Measurements from ENCODE around the gene TIE1. TPM values are rescaled to one million over a fixed set of nuclear protein-coding genes. Genes with fewer than 3 reads are reported as not detected.

Gene TIE1
- total RNA-seq, 2 experiments from 2014 or later: not detected

DNA sequence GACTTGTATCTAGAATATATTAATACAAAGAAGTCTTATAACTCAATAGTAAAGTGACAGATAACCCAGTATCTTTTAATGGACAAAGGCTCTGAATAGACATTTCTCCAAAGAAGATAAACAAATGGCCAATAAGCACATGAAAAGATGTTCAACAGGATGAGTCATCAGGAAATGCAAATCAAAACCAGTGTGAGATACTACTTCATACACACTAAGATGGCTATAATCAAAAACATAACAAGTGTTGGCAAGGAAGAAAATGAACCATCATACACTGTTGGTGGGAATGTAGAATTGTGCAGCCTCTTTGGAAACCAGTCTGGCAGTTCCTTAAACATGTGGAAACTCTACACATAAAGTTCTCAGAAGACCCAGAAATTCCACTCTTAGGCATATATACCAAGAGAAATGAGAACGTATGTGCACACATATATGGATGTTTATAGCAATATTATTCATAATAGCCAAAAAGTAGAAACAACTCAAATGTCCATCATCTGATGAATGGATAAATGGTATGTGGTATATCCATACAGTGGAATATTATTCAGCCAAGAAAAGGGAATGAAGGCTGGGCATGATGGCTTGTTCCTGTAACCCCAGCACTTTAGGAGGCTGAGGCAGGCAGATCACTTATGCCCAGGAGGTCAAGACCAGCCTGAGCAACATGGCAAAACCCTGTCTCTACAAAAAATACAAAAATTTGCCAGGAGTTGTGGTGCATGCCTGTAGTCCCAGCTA, 26.9 kb downstream of the TIE1 start:
- ChIA-PET POLR2A (no interaction called here), CTCF (no interaction called here)
- no peaks in the 10 kb centered on the region for H3K36me3 Mint-ChIP-seq (ENCODE audit: low read depth)
- peaks cover 22% of the 10 kb centered on the region for H3K9me3 Mint-ChIP-seq
- H3K27ac Mint-ChIP-seq: no peak overlapping the region
- H3K4me1 Mint-ChIP-seq: peaks cover 24% of the 10 kb centered on the region
- H3K4me3 Mint-ChIP-seq: no peak overlapping the region
- no peak for DNase-seq
- no peaks in the 10 kb centered on the region for H3K27me3 Mint-ChIP-seq

- no peak overlapping the region for H3K4me3 Mint-ChIP-seq
- no peaks in the 10 kb centered on the region for H3K27me3 Mint-ChIP-seq
- ChIA-PET CTCF (no interaction called here), POLR2A (interaction anchor here (0.7 kb wide), 1 partner anchor 337 kb away, joined by 4 read pairs; no protein-coding TSS in a partner anchor)
- H3K27ac Mint-ChIP-seq: no peak overlapping the region
- H3K36me3 Mint-ChIP-seq (ENCODE audit: low read depth): no peaks in the 10 kb centered on the region
- H3K4me1 Mint-ChIP-seq: peaks cover 20% of the 10 kb centered on the region
- H3K9me3 Mint-ChIP-seq: peaks cover 16% of the 10 kb centered on the region
- DNase-seq: no peak
Observed at GRCh38 chr1:43329995-43330751, 29.4 kb downstream of the TIE1 start.

DNA sequence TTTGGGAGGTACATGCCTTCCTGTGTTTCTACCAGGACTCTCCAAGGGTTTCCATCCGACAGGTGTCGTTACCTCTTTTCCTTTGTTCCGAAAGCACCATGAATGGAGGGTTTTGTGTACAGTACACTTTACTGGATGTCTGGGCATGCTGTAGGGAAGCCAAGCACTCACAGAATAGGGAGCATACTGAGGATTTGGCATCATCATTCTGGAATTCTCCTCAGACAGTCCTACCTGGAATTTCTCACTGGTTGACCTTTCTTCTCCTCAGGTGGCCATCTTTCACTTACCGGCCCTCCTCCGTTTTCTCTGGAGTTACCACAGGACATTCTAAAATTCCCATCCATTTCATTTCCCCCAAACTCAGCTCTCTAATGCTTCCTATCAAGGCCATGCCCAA, 30.9 kb downstream of the TIE1 start:
- H3K4me1 Mint-ChIP-seq: peaks cover 20% of the 10 kb centered on the region
- no peaks in the 10 kb centered on the region for H3K36me3 Mint-ChIP-seq (ENCODE audit: low read depth)
- H3K9me3 Mint-ChIP-seq: peaks cover 10% of the 10 kb centered on the region
- no peak overlapping the region for H3K27ac Mint-ChIP-seq
- no peak overlapping the region for H3K4me3 Mint-ChIP-seq
- H3K27me3 Mint-ChIP-seq: no peaks in the 10 kb centered on the region
- no peak for DNase-seq
- POLR2A ChIA-PET: interaction anchor here (0.6 kb wide), 1 partner anchor 63 kb away, joined by 4 read pairs; no protein-coding TSS in a partner anchor
- CTCF ChIA-PET: no interaction called here

GRCh38 chr1:43334453-43335205, 33.8 kb downstream of the TIE1 start:
- ChIA-PET POLR2A (no interaction called here), CTCF (interaction anchor here (1.2 kb wide), 1 partner anchor 29 kb away, joined by 3 read pairs; no protein-coding TSS in a partner anchor)
- Mint-ChIP-seq H3K4me3 (no peak overlapping the region), H3K36me3 (ENCODE audit: low read depth) (no peaks in the 10 kb centered on the region), H3K9me3 (no peaks in the 10 kb centered on the region), H3K27me3 (no peaks in the 10 kb centered on the region), H3K27ac (no peak overlapping the region), H3K4me1 (peaks cover 9% of the 10 kb centered on the region)
- DNase-seq: no peak

DNA sequence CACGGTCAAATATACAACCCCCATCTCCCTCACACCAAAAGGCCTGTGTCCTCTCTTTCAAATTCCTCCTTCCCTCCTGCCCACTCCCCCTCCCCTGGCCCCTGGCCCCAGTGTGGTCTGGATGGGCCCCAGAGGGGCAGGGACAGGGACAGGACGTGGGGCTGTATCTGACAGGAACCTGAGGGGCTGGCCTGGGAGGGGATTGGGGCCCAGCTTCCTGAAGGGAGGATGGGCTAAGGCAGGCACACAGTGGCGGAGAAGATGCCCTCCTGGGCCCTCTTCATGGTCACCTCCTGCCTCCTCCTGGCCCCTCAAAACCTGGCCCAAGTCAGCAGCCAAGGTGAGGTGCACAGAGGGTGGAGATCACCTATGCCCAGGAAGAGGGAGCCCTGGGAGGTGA, 36.8 kb downstream of the TIE1 start, which contains the start of gene MPL:
TSS of gene MPL (plus strand) at position 231 of the 400 bp plus-strand sequence. CDS start at position 262, 31 bp downstream.
- CTCF ChIA-PET: no interaction called here

GRCh38 chr1:43338001-43338400, 37.2 kb downstream of the TIE1 start:
- ChIA-PET POLR2A (no interaction called here), CTCF (no interaction called here)
- Mint-ChIP-seq H3K4me1 (no peaks in the 10 kb centered on the region), H3K27ac (no peak overlapping the region), H3K27me3 (no peaks in the 10 kb centered on the region), H3K9me3 (no peaks in the 10 kb centered on the region), H3K36me3 (ENCODE audit: low read depth) (no peaks in the 10 kb centered on the region), H3K4me3 (no peak overlapping the region)
- DNase-seq: no peak

More for the DNA sequence above, 36.8 kb downstream of the TIE1 start, which contains the start of gene MPL:
- POLR2A ChIA-PET: no interaction called here
- H3K36me3 Mint-ChIP-seq (ENCODE audit: low read depth): no peaks in the 10 kb centered on the region
- no peaks in the 10 kb centered on the region for H3K4me1 Mint-ChIP-seq
- H3K27ac Mint-ChIP-seq: no peak within 1 kb of the TSS
- H3K27me3 Mint-ChIP-seq: no peaks in the 10 kb centered on the region
- H3K4me3 Mint-ChIP-seq: no peak within 1 kb of the TSS
- DNase-seq: no peak
- H3K9me3 Mint-ChIP-seq: no peaks in the 10 kb centered on the region

- Mint-ChIP-seq H3K4me3 (no peak overlapping the region), H3K9me3 (no peaks in the 10 kb centered on the region), H3K36me3 (ENCODE audit: low read depth) (no peaks in the 10 kb centered on the region), H3K27me3 (no peaks in the 10 kb centered on the region), H3K27ac (no peak overlapping the region), H3K4me1 (no peaks in the 10 kb centered on the region)
- no peak for DNase-seq
- ChIA-PET CTCF (interaction anchor here (0.7 to 1.0 kb wide), 3 partner anchors 11 to 18 kb away, joined by 3 read pairs; no protein-coding TSS in a partner anchor), POLR2A (no interaction called here)
Observed at GRCh38 chr1:43339584-43340232, 38.9 kb downstream of the TIE1 start.

DNA sequence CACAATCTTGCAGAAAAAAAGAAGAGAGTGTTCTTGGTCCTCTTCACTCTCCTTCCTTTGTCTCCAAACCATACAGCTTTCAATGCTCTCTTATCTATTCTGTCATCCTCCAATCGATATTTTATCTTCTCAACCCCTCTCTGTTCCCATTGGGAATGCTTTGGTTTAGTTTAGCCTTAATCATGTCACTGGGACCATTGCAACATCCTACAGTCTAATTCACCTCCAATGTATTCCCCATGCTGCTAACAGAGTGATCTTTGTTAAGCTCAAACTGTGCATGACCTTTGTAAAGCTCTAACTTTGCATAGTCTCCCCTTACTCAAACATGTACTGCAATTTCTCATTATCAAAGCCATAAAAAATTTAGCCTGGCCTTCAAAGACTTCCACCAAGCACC, 39.8 kb downstream of the TIE1 start:
- no peaks in the 10 kb centered on the region for H3K27me3 Mint-ChIP-seq
- ChIA-PET POLR2A (no interaction called here), CTCF (interaction anchor here (0.7 to 1.0 kb wide), 2 partner anchors 17 kb away, joined by 3 read pairs; no protein-coding TSS in a partner anchor)
- H3K4me3 Mint-ChIP-seq: no peak overlapping the region
- no peaks in the 10 kb centered on the region for H3K4me1 Mint-ChIP-seq
- no peaks in the 10 kb centered on the region for H3K9me3 Mint-ChIP-seq
- H3K27ac Mint-ChIP-seq: no peak overlapping the region
- no peaks in the 10 kb centered on the region for H3K36me3 Mint-ChIP-seq (ENCODE audit: low read depth)
- no peak for DNase-seq

- ChIA-PET POLR2A (no interaction called here), CTCF (no interaction called here)
- H3K9me3 Mint-ChIP-seq: no peaks in the 10 kb centered on the region
- peaks cover 2% of the 10 kb centered on the region for H3K4me1 Mint-ChIP-seq
- no peaks in the 10 kb centered on the region for H3K36me3 Mint-ChIP-seq (ENCODE audit: low read depth)
- no peak overlapping the region for H3K4me3 Mint-ChIP-seq
- H3K27me3 Mint-ChIP-seq: no peaks in the 10 kb centered on the region
- no peak for DNase-seq
- no peak overlapping the region for H3K27ac Mint-ChIP-seq
Observed at GRCh38 chr1:43344267-43344850, 43.6 kb downstream of the TIE1 start.

DNA sequence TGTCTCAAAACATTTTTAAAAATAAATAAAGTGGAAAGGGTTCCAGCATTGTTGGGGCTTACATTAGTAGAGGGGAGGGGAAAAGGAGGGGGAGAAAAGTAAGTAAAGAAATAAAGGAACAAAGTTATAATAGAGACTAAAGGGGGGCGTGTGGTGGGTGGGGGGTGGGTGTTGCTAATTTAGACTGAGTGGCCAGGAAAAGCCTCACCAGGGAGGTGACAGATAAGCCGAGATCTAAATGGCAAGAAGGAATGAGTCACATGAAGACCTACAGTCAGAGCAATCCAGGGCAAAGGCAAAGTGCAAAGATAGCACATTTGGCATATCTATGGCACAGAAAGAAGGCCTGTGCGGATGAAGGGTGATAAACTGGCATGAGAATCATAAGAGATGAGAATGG, 44.3 kb downstream of the TIE1 start:
- peaks cover 9% of the 10 kb centered on the region for H3K4me1 Mint-ChIP-seq
- CTCF ChIA-PET: no interaction called here
- no peaks in the 10 kb centered on the region for H3K27me3 Mint-ChIP-seq
- DNase-seq: no peak
- no peak overlapping the region for H3K4me3 Mint-ChIP-seq
- no peaks in the 10 kb centered on the region for H3K36me3 Mint-ChIP-seq (ENCODE audit: low read depth)
- POLR2A ChIA-PET: no interaction called here
- no peak overlapping the region for H3K27ac Mint-ChIP-seq
- no peaks in the 10 kb centered on the region for H3K9me3 Mint-ChIP-seq

DNA sequence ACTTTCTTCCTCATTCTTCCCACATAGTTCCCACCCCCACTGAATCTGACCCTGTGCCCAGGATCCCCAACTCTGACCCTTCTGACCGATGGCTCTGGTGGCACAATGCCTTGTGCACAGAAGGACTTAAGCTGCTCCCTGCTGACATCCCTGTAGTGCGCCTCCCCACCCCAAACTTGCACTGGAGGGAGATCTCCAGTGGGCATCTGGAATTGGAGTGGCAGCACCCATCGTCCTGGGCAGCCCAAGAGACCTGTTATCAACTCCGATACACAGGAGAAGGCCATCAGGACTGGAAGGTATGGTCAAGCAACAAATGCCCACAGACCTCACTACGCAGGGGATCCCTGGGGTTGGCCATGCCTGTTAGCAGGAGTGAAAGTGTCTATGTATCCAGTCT, 45.9 kb downstream of the TIE1 start:
- DNase-seq: no peak
- POLR2A ChIA-PET: no interaction called here
- no peaks in the 10 kb centered on the region for H3K27me3 Mint-ChIP-seq
- H3K4me1 Mint-ChIP-seq: peaks cover 11% of the 10 kb centered on the region
- H3K36me3 Mint-ChIP-seq (ENCODE audit: low read depth): no peaks in the 10 kb centered on the region
- no peak overlapping the region for H3K27ac Mint-ChIP-seq
- H3K4me3 Mint-ChIP-seq: no peak overlapping the region
- CTCF ChIA-PET: no interaction called here
- no peaks in the 10 kb centered on the region for H3K9me3 Mint-ChIP-seq

DNA sequence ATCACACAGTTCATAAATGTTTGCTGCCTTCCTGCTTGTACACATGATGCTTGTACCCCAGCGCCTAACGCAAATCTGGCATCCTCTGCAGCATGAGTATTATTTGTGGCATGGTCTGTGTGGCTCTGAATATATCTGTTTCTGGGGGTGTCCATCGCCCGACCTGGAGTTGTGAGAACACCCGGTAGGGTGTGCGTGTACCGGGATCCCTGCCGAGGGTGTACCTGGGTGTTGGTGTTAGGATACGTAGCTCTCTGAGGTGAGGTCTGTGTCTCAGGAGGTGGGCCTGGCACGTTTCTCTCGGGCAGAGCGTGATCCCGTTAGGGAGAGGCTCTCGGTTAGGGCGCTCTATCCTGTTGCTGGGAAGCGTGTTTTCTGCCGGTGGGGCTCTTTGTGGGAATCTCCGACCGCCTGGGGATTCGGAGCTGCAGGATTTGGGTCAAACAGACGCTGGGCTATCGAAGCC, 47.6 kb downstream of the TIE1 start:
- H3K9me3 Mint-ChIP-seq: no peaks in the 10 kb centered on the region
- ChIA-PET CTCF (no interaction called here), POLR2A (interaction anchor here (0.6 to 1.4 kb wide), 2 partner anchors 19 to 1438 kb away, joined by 3 to 4 read pairs; partner anchors contain the start of gene ELOVL1)
- H3K36me3 Mint-ChIP-seq (ENCODE audit: low read depth): no peaks in the 10 kb centered on the region
- no peak overlapping the region for H3K27ac Mint-ChIP-seq
- H3K27me3 Mint-ChIP-seq: no peaks in the 10 kb centered on the region
- peak overlapping the region; percentile 42 for H3K4me3 Mint-ChIP-seq
- peaks cover 17% of the 10 kb centered on the region for H3K4me1 Mint-ChIP-seq
- DNase-seq: no peak
